ENCODE data around the gene MAGEB3. TPM values are rescaled to one million over a fixed set of nuclear protein-coding genes. Genes with fewer than 3 reads are reported as not detected.

Gene MAGEB3
- total and polyA plus RNA-seq, 9 of the 15 experiments (the other 6 are each of a cell fraction or from before 2014, with no cell fraction given): 0.07 to 0.11 TPM; not detected in 7

- TF ChIP-seq CUX1 (CRISPR knock-in tag; IDR thresholded peaks at IDR 0.05) (no peak), FOS (IDR thresholded peaks at IDR 0.05; ENCODE audit: extremely low read depth, insufficient read length) (peak; percentile 68), SAFB (IDR thresholded peaks at IDR 0.05; ENCODE audit: borderline replicate concordance, low read depth, low read length) (no peak), MBD1 (CRISPR knock-in tag; IDR thresholded peaks at IDR 0.05) (no peak), RNF2 (IDR thresholded peaks at IDR 0.05) (no peak), POLR2B (IDR thresholded peaks at IDR 0.05; ENCODE audit: low read depth, partially characterized antibody) (no peak), E2F8 (IDR thresholded peaks at IDR 0.05; ENCODE audit: low read depth, partially characterized antibody) (no peak), ZNF77 (CRISPR knock-in tag; IDR thresholded peaks at IDR 0.05) (no peak), U2AF1 (optimal IDR thresholded peaks at IDR 0.05; ENCODE audit: low read depth, low read length) (no peak), ARID3A (IDR thresholded peaks at IDR 0.05; ENCODE audit: borderline replicate concordance, low read depth, low read length) (peak; percentile 82; the same call in 1 of the 2 replicates), MYNN (IDR thresholded peaks at IDR 0.05) (no peak), MYNN (CRISPR knock-in tag; IDR thresholded peaks at IDR 0.05) (no peak), TRIM24 (IDR thresholded peaks at IDR 0.05) (peak; percentile 29 to 83; a peak in 2 of 4 replicates), ZNF639 (CRISPR knock-in tag; conservative IDR thresholded peaks at IDR 0.05 in 1 of 2, IDR thresholded peaks at IDR 0.05 in 1 of 2) (0 out of 4 replicates have a peak, but pooled peaks of 1 of the 2 experiments have one; percentile 32)
Measured at GRCh38 chrX:30283456-30284200, 53.2 kb downstream of the MAGEB3 start (continued).
